IMR-90 (cell line): ENCODE measurements around the gene ADAMTSL4. TPM values are rescaled to one million over a fixed set of nuclear protein-coding genes. Genes with fewer than 3 reads are reported as not detected.
A peak's percentile ranks its signal among the peaks of the same experiment; 100 is the strongest.

Experiments used
- ATAC-seq: fragments of 200-7000 bp; cut with Tn5 transposase; 2 replicates; pipeline ENCODE4 v1.9.1; 2020; ENCODE audit warnings: low read depth, mild to moderate bottlenecking, moderate library complexity
- BruUV-seq: library from RNA; stranded (reverse); fragments of 400-500 nt; replicated peaks from 2 replicates; lab custom pipeline; 2021; lab: Mats Ljungman, UMichigan
- CTCF ChIA-PET: fragments of 300-600 bp; formaldehyde crosslinking; extraction: SDS; loops from one replicate; lab custom pipeline; 2021; ENCODE audit warnings: antibody characterized with exemption; lab: Yijun Ruan, JAX
- POLR2A ChIA-PET: fragments of 300-600 bp; sonication (Branson Sonifier 250); formaldehyde crosslinking; loops from one replicate; lab custom pipeline; 2022; ENCODE audit warnings: antibody characterized with exemption; ENCODE audit not compliant: unreplicated experiment; lab: Charles Lee
- DNase-seq: peaks from one replicate; pipeline ENCODE4 v3.0.0; 2013
- H2AFZ ChIP-seq: replicated peaks from 2 replicates; pipeline ENCODE3; 2013; ENCODE audit warnings: low read length, mild to moderate bottlenecking; ENCODE audit not compliant: poor library complexity
- H2AK5ac ChIP-seq: 2 replicates; pipeline ENCODE4 v1.6.1; 2013; ENCODE audit warnings: low read depth, low read length, inconsistent platforms
- H2AK9ac ChIP-seq: replicated peaks from 2 replicates; pipeline ENCODE3; 2013; ENCODE audit warnings: mild to moderate bottlenecking, low read depth, low read length, moderate library complexity; ENCODE audit not compliant: poor library complexity
- H2BK120ac ChIP-seq: 2 replicates; pipeline ENCODE4 v1.6.1; 2013; ENCODE audit warnings: low read depth, low read length, inconsistent platforms
- H2BK15ac ChIP-seq: 3 replicates; pipeline ENCODE4 v1.6.1; 2013; ENCODE audit warnings: low read depth, low read length, inconsistent platforms
- H2BK20ac ChIP-seq: 2 replicates; pipeline ENCODE4 v1.6.1; 2013; ENCODE audit warnings: low read depth, mild to moderate bottlenecking, inconsistent platforms, low read length, moderate library complexity
- H2BK5ac ChIP-seq: 2 replicates; pipeline ENCODE4 v1.6.1; 2013; ENCODE audit warnings: mild to moderate bottlenecking, low read depth, low read length, inconsistent platforms; ENCODE audit not compliant: poor library complexity, severe bottlenecking
- H3K14ac ChIP-seq: replicated peaks from 2 replicates; pipeline ENCODE4 v1.6.1; 2013; ENCODE audit warnings: low read depth, low read length, inconsistent platforms
- H3K18ac ChIP-seq: 2 replicates; pipeline ENCODE4 v1.6.1; 2013; ENCODE audit warnings: low read depth, low read length, control low read depth
- H3K23ac ChIP-seq: 2 replicates; pipeline ENCODE4 v1.6.1; 2013; ENCODE audit warnings: low read depth, low read length, inconsistent platforms
- H3K27ac ChIP-seq: 2 replicates; pipeline ENCODE4 v1.5.1; 2013; ENCODE audit warnings: mild to moderate bottlenecking, control low read depth, low read length; ENCODE audit not compliant: insufficient read depth
- H3K27me3 ChIP-seq: 2 replicates; pipeline ENCODE4 v1.6.1; 2013; ENCODE audit warnings: low read length; ENCODE audit not compliant: control insufficient read depth, insufficient read depth
- H3K36me3 ChIP-seq: 2 replicates; pipeline ENCODE4 v1.6.1; 2013; ENCODE audit warnings: low read length, mixed read lengths; ENCODE audit not compliant: control insufficient read depth, insufficient read depth
- H3K4ac ChIP-seq: 2 replicates; pipeline ENCODE4 v1.6.1; 2013; ENCODE audit warnings: low read depth, low read length, inconsistent platforms
- H3K4me1 ChIP-seq: 2 replicates; pipeline ENCODE4 v1.6.1; 2013; ENCODE audit warnings: low read length, mixed read lengths; ENCODE audit not compliant: control insufficient read depth, insufficient read depth
- H3K4me2 ChIP-seq: 2 replicates; pipeline ENCODE4 v1.6.1; 2013; ENCODE audit warnings: low read depth, mild to moderate bottlenecking, control low read depth, low read length, moderate library complexity
- H3K4me3 ChIP-seq: 2 replicates; pipeline ENCODE4 v1.5.1; 2013; ENCODE audit warnings: low read depth, mild to moderate bottlenecking, control low read depth, low read length, moderate library complexity; ENCODE audit not compliant: insufficient read depth
- H3K56ac ChIP-seq: 2 replicates; pipeline ENCODE4 v1.6.1; 2013; ENCODE audit warnings: low read length, inconsistent platforms; ENCODE audit not compliant: insufficient read depth; ENCODE audit errors: extremely low read depth
- H3K79me1 ChIP-seq, 2 experiments: 2 replicates each; pipeline ENCODE4 v1.6.1; 2013; ENCODE audit warnings: low read length in 2 of 2, inconsistent platforms in 1 of 2, low read depth in 1 of 2
- H3K9ac ChIP-seq: 2 replicates; pipeline ENCODE4 v1.6.1; 2013; ENCODE audit warnings: low read depth, low read length, control low read depth
- H3K9me1 ChIP-seq: 2 replicates; pipeline ENCODE4 v1.6.1; 2013; ENCODE audit warnings: low read length, inconsistent platforms; ENCODE audit not compliant: insufficient read depth
- H3K9me3 ChIP-seq: 2 replicates; pipeline ENCODE4 v1.6.1; 2013; ENCODE audit warnings: low read length; ENCODE audit not compliant: control insufficient read depth, insufficient read depth
- H4K20me1 ChIP-seq: 2 replicates; pipeline ENCODE4 v1.6.1; 2013; ENCODE audit warnings: low read length, inconsistent platforms; ENCODE audit not compliant: insufficient read depth
- H4K5ac ChIP-seq: 2 replicates; pipeline ENCODE4 v1.6.1; 2013; ENCODE audit warnings: mild to moderate bottlenecking, low read depth, low read length, control low read depth
- H4K8ac ChIP-seq, 2 experiments: 2 replicates each; pipeline ENCODE4 v1.6.1; 2013; ENCODE audit warnings: low read depth in 2 of 2, low read length in 2 of 2, control low read depth in 1 of 2, inconsistent platforms in 1 of 2
- H4K91ac ChIP-seq: 2 replicates; pipeline ENCODE4 v1.6.1; 2013; ENCODE audit warnings: low read depth, low read length, inconsistent platforms; ENCODE audit not compliant: insufficient read depth
- MAZ ChIP-seq: IDR thresholded peaks from 2 replicates; pipeline ENCODE4 v1.6.1; 2012; ENCODE audit warnings: low read depth, mild to moderate bottlenecking, low read length, improper control_type of control experiment, moderate library complexity, borderline replicate concordance
- POLR2A ChIP-seq: IDR thresholded peaks from 2 replicates; pipeline ENCODE4 v1.6.1; 2012; ENCODE audit warnings: mild to moderate bottlenecking, low read depth, low read length
- RCOR1 ChIP-seq: IDR thresholded peaks from 2 replicates; pipeline ENCODE4 v1.6.1; 2012; ENCODE audit warnings: mild to moderate bottlenecking, low read length, improper control_type of control experiment; ENCODE audit not compliant: insufficient replicate concordance
- WGBS, 2 experiments: methylation state at CpG; one replicate each; pipeline versions ENCODE4 v1.1.5 to v1.1.7; 2013; ENCODE audit warnings: missing lambda C conversion rate in 2 of 2; ENCODE audit not compliant: insufficient read length in 1 of 2; ENCODE audit errors: extremely low coverage in 2 of 2; 5-methylcytosine and 5-hydroxymethylcytosine counted together
- dilution Hi-C: fragments of 300-500 bp; cut with HindIII; formaldehyde crosslinking; loops from one replicate; pipeline ENCODE4 v1.14.3; 2018; ENCODE audit warnings: low sequenced_read_pairs; ENCODE audit not compliant: unreplicated experiment
- in situ Hi-C: fragments of 300-500 bp; cut with MboI; formaldehyde crosslinking; loops from 3 replicates; pipeline ENCODE4 v1.14.3; 2019; ENCODE audit warnings: low sequenced_read_pairs, inconsistent platforms, mixed read lengths
- intact Hi-C: fragments of 100-400 bp; cut with micrococcal nuclease; formaldehyde crosslinking; loops from 2 replicates; pipeline ENCODE4 v1.10.0; 2022
- polyA plus RNA-seq, 3 experiments: library from polyadenylated mRNA; depleted of rRNA; stranded (reverse); fragments of >200 nt; gene quantifications; 2 replicates each; pipeline ENCODE4 v1.2.3, GENCODE V29; 2012; ENCODE audit warnings: low replicate concordance in 1 of 3
- total RNA-seq: library from RNA; depleted of rRNA; stranded (reverse); fragments of >200 nt; gene quantifications from 2 replicates; pipeline ENCODE4 v1.2.3, GENCODE V29; 2012

Gene ADAMTSL4
- total and polyA plus RNA-seq, 2 of the 4 experiments (the other 2 are of a cell fraction) = 0.54 to 12.2 TPM

DNA sequence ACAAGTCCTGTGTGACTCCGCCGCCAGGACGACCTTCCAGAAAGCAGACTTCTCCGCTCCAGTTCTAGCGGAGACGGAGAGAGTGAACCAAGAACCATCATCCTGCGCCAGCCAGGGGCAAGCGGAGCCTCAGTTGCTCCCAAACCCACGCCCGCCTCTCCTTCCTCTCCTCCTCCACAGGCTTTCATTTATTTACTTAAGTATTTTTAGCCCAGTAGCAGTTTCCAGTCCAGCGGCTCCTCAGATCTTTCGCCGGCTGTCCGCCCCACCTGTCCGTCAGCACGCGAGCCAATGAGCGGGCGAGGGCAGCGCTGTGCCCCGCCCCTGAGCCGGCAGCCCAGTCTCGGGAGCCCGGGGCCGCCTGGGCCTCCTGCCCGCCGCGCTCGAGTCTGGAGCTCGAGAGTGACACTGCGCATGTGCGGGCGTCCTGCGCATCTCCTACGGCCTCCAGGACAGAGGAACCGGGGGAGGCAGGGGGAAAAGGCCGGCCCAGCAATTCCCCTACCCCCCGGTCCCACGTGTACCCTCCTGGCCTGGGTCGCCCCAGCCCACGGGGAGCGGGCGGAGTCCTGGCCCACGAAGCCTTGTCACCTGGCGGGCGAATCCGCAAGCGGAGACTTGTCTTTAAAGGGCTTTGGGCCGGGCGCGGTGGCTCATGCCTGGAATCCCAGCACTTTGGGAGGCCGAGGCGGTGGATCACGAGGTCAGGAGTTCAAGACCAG lies 33.7 kb upstream of the ADAMTSL4 start, which contains the start of gene FALEC:
Gene FALEC, plus strand, starts transcription at position 425 of the 722 bp plus-strand sequence.
- Histone ChIP-seq H2AFZ (peak within 1 kb of the TSS; percentile 98), H3K36me3 (peaks cover 23% of the 10 kb centered on the region), H3K14ac (peak within 1 kb of the TSS; percentile 95), H2BK120ac (peak within 1 kb of the TSS; percentile 83), H3K23ac (peak within 1 kb of the TSS; percentile 98), H2AK5ac (peak within 1 kb of the TSS; percentile 40), H3K9ac (peak within 1 kb of the TSS; percentile 45), H3K18ac (peak within 1 kb of the TSS; percentile 8; the same call in 1 of the 2 replicates), H3K4me1 (peaks cover 6% of the 10 kb centered on the region), H3K27me3 (no peaks in the 10 kb centered on the region), H3K79me1 (peaks cover 5 to 41% of the 10 kb centered on the region in 2 experiments; a peak in 3 of 4 replicates), H3K4me3 (peak within 1 kb of the TSS; percentile 48), H3K27ac (peak within 1 kb of the TSS; percentile 72), H2BK20ac (peak within 1 kb of the TSS; percentile 61), H2BK5ac (peak within 1 kb of the TSS; percentile 72), H4K91ac (peak within 1 kb of the TSS; percentile 82), H2BK15ac (peak within 1 kb of the TSS; percentile 23; the same call in 1 of the 3 replicates), H3K4me2 (peak within 1 kb of the TSS; percentile 86), H4K20me1 (no peaks in the 10 kb centered on the region), H4K5ac (peak within 1 kb of the TSS; percentile 6), H3K56ac (peak within 1 kb of the TSS; percentile 67), H3K9me3 (no peaks in the 10 kb centered on the region), H3K4ac (peak within 1 kb of the TSS; percentile 89), H3K9me1 (peaks cover 17% of the 10 kb centered on the region), H4K8ac (peak within 1 kb of the TSS; percentile 67 to 92), H2AK9ac (peak within 1 kb of the TSS; percentile 83)
- ChIA-PET CTCF (interaction anchor here (0.6 to 3.0 kb wide), 4 partner anchors 13 to 353 kb away, joined by 3 to 13 read pairs (median 8); no protein-coding TSS in a partner anchor), POLR2A (interaction anchor here (1.7 kb wide), 1 partner anchor 259 kb away, joined by 5 read pairs; no protein-coding TSS in a partner anchor)
- ATAC-seq (peak; percentile 99), DNase-seq (peak; percentile 93)
- intact Hi-C loops = loop anchor here (5.0 kb wide), 1 partner anchor 193 kb away; the partner anchor contains the start of gene PRPF3
- TF ChIP-seq RCOR1 = no peak
- TF ChIP-seq MAZ = peak; percentile 39
- TF ChIP-seq POLR2A = 0 out of 2 replicates have a peak, but pooled peaks have one; percentile 7
- dilution Hi-C loops = no loop called here
- WGBS, 2 experiments = 4% methylated on average over 16 of the region's 54 CpGs; no CpG with 5 or more reads in 1 of the 2 experiments
- in situ Hi-C loops = no loop called here
- BruUV-seq = no TSS peak
